ENCODE measurements around the gene PTPRQ.
"Not testable (repeated sequence)": the region's sequence is repeated elsewhere in the genome, so short reads cannot be mapped to it uniquely, and the experiment has no call there.

The PTPRQ gene

DNA sequence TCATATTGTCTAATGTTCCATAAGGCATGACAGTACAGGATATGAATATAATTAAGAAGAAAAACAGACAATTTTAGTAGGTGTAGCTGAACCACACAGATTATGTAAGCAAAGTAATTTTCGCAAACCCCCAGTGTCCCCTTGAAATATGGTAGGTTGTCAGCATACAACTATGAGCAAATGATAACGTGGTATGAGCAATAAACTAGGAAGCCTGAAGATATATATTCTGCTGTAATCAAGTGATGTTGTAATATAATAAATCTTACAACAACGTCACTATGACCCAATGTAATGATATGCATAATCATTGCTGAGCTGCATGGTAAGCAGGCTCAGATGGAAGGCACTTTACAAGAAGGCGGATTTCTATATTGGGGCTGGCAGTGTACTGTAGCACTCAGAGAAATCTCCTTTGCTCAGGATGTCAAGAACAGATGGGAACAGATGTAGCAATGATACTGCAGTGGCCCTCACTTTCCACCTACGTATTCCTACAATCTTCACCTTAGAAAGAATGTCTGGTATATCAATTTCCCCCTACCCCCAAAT is 215.6 kb downstream of the PTPRQ start:
- DNase-seq = no peak

GRCh38 chr12:80662586-80662985 is 218.6 kb downstream of the PTPRQ start:
- DNase-seq = no peak

- no peak for DNase-seq
Observed at GRCh38 chr12:80670214-80670613, 226.2 kb downstream of the PTPRQ start.

GRCh38 chr12:80676042-80676636 is 232.1 kb downstream of the PTPRQ start:
- DNase-seq = not testable (repeated sequence)

GRCh38 chr12:80676856-80677255 is 232.8 kb downstream of the PTPRQ start:
- DNase-seq = no peak

- DNase-seq = no peak
Observed at GRCh38 chr12:80677994-80678393, 234.0 kb downstream of the PTPRQ start.

GRCh38 chr12:80679346-80680131 is 235.5 kb downstream of the PTPRQ start:
- DNase-seq = no peak

GRCh38 chr12:80681287-80681686 is 237.3 kb downstream of the PTPRQ start:
- DNase-seq = no peak

- no peak for DNase-seq
Observed at GRCh38 chr12:80681786-80682185, 237.8 kb downstream of the PTPRQ start.

- no peak for DNase-seq
Observed at GRCh38 chr12:80684077-80684495, 240.1 kb downstream of the PTPRQ start.

DNA sequence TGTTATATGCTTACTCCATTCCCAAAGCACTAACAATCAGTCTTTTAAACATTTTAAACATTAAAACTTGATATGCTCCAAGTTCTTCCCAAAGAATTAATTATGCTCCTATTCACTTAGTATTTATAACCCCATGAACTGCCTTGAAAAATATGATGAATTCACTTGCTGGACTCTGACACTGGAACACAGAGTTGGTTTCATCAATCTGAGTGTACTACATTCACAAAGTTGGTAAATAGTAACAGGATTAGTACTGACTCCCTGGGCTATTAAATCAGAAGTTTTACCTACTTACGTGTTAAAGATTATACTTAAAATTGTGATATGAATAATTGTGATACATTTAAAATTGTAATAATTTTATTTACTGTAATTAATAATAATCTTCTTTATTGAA is 246.1 kb downstream of the PTPRQ start:
- no peak for DNase-seq

GRCh38 chr12:80690513-80690912 is 246.5 kb downstream of the PTPRQ start:
- no peak for DNase-seq

GRCh38 chr12:80692114-80692513 is 248.1 kb downstream of the PTPRQ start:
- DNase-seq = no peak

DNA sequence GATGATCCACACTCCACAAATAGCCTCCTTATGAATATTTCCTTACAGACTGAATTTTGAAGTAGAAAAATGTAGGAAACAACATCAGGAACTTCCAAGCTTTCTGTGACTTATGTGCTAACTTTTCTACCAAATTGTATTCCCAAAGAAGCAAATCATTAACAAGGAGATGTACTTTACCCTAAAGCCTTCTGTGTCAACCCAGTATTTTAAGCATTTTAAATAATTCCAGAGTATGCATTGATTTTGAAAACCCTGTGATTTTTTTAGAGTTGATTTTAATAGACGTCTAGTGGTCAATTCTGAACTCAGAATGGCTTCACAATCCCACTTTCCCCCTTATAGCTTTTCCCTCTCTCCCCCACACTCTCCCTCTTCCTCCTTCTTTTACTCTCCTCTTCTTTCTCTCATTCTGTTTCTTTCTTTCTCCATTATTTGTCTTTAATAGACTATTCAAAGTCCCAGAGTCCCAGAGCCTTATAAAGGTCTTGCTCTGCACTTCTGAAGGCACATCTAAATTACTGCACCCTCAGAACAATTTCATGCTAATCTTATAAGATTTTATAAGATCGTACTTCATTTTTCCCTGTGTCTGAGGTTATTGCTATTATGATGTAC is 253.3 kb downstream of the PTPRQ start:
- no peak for DNase-seq

- DNase-seq = no peak
Observed at GRCh38 chr12:80698256-80698655, 254.2 kb downstream of the PTPRQ start.

DNA sequence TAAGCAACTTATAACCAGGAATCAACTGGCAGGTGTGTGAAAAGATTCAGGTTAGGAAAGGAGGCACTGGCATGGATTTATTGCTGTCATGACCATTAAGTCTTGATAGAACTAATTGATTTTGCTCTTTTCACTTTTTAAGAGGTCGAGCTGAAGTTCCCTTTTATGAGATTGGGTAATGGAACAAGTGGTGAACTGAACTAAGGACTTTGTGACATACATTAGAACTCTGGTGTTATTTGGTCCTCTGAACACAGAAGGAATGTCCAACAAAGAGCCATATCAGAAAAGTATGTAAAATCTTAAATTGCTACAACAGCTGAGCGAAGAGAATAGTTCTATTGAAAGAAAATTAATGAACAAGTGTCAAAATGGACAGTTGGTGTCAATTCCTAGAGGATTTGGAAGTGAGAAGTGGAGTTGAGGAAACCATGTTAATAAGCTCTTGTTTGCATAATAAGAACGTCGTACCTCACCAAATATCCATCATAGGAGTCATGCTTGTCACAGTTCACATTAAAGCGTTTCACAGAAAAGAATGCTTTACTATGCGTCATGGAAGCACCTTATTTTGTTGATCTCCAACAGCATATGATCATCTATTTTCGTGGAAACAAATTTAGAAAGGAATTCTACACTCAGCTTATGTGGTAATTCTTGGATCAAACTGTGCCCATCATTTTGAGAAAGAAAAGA is 255.0 kb downstream of the PTPRQ start:
- DNase-seq = no peak

GRCh38 chr12:80700327-80700726 is 256.3 kb downstream of the PTPRQ start:
- DNase-seq = no peak

GRCh38 chr12:80701388-80701787 is 257.4 kb downstream of the PTPRQ start:
- no peak for DNase-seq

GRCh38 chr12:80702889-80703805 is 259.1 kb downstream of the PTPRQ start:
- no peak for DNase-seq

GRCh38 chr12:80704420-80704819 is 260.4 kb downstream of the PTPRQ start:
- DNase-seq = no peak

DNA sequence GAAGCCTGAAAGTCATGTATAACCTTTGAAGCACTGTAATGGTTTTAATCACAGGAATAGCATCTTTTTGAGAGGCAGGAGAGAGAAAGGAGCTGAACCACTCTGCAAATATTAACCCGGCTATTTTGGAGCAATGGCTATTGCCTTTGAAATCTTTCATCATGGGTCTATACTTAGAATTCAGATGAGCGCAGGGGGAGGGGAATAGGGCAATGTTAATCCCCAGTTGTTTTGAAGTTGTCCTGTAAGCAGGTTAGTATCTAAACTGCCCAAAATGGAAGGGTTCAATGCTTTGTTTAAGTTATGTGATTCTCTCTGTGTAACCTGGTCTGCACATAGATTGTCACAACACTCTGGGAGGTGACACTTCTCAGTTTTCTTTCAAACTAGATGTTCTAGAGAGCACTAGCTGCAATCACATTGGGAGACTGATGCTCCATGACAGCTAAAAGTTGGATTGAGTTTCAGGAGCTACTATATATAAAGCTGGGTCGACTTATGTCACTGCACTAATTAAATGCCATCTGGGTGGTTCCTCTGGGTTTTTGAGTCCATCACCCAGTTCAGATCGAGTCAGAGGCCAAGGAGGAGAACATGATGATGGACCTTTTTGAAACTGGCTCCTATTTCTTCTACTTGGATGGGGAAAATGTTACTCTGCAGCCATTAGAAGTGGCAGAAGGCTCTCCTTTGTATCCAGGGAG is 263.2 kb downstream of the PTPRQ start, which contains the start of gene MYF6:
MYF6 (plus strand) TSS at position 509 of the 704 bp plus-strand sequence; CDS start at position 595, 86 bp downstream.
- no peak for DNase-seq

All from GDM1 (cell line).